Measurements from ENCODE around the gene ARRDC5. TPM values are rescaled to one million over a fixed set of nuclear protein-coding genes. Genes with fewer than 3 reads are reported as not detected.

ARRDC5 gene
- total RNA-seq, 2 donors from 2014 or later, result not detected

GRCh38 chr19:4929186-4929585, 26.5 kb upstream of the ARRDC5 start:
- Histone ChIP-seq H3K27me3 (no peaks in the 10 kb centered on the region), H3K9me3 (no peaks in the 10 kb centered on the region), H3K4me3 (no peak overlapping the region), H3K4me1 (no peaks in the 10 kb centered on the region), H3K36me3 (replicated peaks in 1 of 2; ENCODE audit: insufficient read depth in 1 of 2, low read depth in 2 of 2) (no peaks in the 10 kb centered on the region), H3K27ac (no peak overlapping the region)
- DNase-seq, result no peak
- ATAC-seq, result no peak
- no peak for TF ChIP-seq POLR2A (IDR thresholded peaks at IDR 0.05)
- intact Hi-C loops (cut with DNase I), result no loop called here
- WGBS, 2 donors, result 92 to 96% methylated on average over 5 to 22 of the region's 22 CpGs

DNA sequence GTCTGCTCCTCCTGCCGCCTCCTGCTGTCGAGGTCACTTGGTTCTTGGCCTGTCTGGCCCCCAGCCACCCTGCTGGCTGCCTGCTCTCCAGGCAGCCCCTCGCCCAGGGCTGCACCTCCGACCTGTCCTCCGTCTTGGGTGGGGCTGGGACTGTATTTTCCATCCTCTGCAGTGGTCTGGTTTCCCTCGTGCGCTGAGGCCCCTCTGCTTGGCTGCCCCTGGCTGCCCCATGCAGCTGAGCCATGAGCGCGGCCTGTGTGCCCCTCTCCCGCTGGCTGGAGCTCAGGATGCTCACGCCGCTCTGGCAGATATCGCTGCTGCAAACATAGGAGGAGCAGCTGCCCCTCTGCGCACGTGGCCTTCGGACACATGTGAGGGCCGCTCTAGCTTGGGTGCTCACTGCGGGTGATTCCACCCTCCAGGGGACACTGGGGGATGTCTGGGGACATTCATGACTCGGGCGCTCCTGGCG, 20.6 kb upstream of the ARRDC5 start:
- 90 to 97% methylated on average over 7 to 20 of the region's 21 CpGs for WGBS, 2 donors
- Histone ChIP-seq H3K27me3 (no peaks in the 10 kb centered on the region), H3K4me1 (no peaks in the 10 kb centered on the region), H3K36me3 (replicated peaks in 1 of 2; ENCODE audit: insufficient read depth in 1 of 2, low read depth in 2 of 2) (no peaks in the 10 kb centered on the region), H3K4me3 (no peak overlapping the region), H3K9me3 (no peaks in the 10 kb centered on the region), H3K27ac (no peak overlapping the region)
- intact Hi-C loops (cut with DNase I), result no loop called here
- ATAC-seq (no peak), DNase-seq (no peak)
- TF ChIP-seq POLR2A (IDR thresholded peaks at IDR 0.05), result no peak
- TF ChIP-seq, protein P1, sequence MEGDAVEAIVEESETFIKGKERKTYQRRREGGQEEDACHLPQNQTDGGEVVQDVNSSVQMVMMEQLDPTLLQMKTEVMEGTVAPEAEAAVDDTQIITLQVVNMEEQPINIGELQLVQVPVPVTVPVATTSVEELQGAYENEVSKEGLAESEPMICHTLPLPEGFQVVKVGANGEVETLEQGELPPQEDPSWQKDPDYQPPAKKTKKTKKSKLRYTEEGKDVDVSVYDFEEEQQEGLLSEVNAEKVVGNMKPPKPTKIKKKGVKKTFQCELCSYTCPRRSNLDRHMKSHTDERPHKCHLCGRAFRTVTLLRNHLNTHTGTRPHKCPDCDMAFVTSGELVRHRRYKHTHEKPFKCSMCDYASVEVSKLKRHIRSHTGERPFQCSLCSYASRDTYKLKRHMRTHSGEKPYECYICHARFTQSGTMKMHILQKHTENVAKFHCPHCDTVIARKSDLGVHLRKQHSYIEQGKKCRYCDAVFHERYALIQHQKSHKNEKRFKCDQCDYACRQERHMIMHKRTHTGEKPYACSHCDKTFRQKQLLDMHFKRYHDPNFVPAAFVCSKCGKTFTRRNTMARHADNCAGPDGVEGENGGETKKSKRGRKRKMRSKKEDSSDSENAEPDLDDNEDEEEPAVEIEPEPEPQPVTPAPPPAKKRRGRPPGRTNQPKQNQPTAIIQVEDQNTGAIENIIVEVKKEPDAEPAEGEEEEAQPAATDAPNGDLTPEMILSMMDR (IDR thresholded peaks at IDR 0.05), result no peak

- no peak for ATAC-seq
- WGBS, 2 donors, result 84 to 96% methylated on average over 18 to 20 of the region's 22 CpGs
- no peaks in the 10 kb centered on the region for H3K36me3 ChIP-seq (replicated peaks in 1 of 2; ENCODE audit: insufficient read depth in 1 of 2, low read depth in 2 of 2)
- H3K9me3 ChIP-seq, result no peaks in the 10 kb centered on the region
- DNase-seq, result no peak
- no peaks in the 10 kb centered on the region for H3K4me1 ChIP-seq
- no peak overlapping the region for H3K4me3 ChIP-seq
- no peak overlapping the region for H3K27ac ChIP-seq
- intact Hi-C loops (cut with DNase I), result no loop called here
- TF ChIP-seq, protein P1 (IDR thresholded peaks at IDR 0.05), result no peak
- TF ChIP-seq POLR2A (IDR thresholded peaks at IDR 0.05), result no peak
- no peaks in the 10 kb centered on the region for H3K27me3 ChIP-seq
Measured at GRCh38 chr19:4922530-4923275, 20.0 kb upstream of the ARRDC5 start.

DNA sequence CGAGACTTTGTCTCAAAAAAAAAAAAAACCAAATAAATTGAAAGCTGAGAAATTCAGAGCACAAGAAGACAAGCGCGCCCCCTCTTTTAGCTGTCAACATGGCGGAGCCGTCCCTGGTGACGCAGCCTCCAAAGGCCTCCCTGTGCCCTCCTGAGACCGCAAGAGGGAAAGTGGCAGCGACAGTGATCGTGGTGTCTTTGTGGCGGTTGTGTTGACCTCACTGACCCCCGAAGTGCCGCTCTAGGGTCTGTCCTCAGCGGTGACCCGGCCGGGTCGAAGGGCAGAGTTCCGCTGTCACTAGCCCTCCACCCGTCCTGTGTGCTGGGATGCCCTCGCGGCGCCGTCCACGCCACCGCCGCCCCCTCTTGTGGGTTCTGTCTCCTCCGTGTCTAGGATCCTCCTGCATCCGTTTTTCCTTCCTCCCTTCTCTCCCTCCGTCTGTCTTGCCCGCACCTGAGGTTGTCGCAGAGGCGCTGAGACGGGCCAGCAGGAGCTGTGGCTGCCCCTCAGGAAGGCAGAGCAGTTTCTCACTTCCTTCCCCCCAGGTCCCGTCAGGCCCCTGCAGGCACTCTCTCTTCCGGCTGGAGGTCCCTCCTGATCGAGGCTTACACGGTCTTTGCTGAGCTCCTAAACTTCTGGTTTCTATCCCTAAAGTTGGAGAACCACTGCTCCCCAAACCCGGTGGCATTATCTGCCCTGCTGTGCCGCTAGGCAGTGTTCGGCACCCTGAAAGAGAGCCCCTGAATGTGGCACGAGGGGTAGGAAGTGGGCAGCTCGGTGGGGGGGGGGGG, 13.8 kb upstream of the ARRDC5 start:
- intact Hi-C loops (cut with DNase I), result no loop called here
- WGBS, 2 donors, result 70 to 89% methylated on average over 35 to 41 of the region's 41 CpGs
- DNase-seq (no peak), ATAC-seq (no peak)
- Histone ChIP-seq H3K36me3 (replicated peaks in 1 of 2; ENCODE audit: insufficient read depth in 1 of 2, low read depth in 2 of 2) (no peaks in the 10 kb centered on the region), H3K27ac (peak overlapping the region in 1 of 4 donors; percentile 36), H3K4me1 (peaks cover 7% of the 10 kb centered on the region), H3K27me3 (no peaks in the 10 kb centered on the region), H3K9me3 (no peaks in the 10 kb centered on the region), H3K4me3 (no peak overlapping the region)
- TF ChIP-seq, protein P1 (IDR thresholded peaks at IDR 0.05), result no peak
- TF ChIP-seq POLR2A (IDR thresholded peaks at IDR 0.05), result no peak

GRCh38 chr19:4914736-4915501, 12.2 kb upstream of the ARRDC5 start:
- Histone ChIP-seq H3K9me3 (no peaks in the 10 kb centered on the region), H3K36me3 (replicated peaks in 1 of 2; ENCODE audit: insufficient read depth in 1 of 2, low read depth in 2 of 2) (no peaks in the 10 kb centered on the region), H3K4me1 (peaks cover 20% of the 10 kb centered on the region), H3K4me3 (no peak overlapping the region), H3K27me3 (no peaks in the 10 kb centered on the region), H3K27ac (no peak overlapping the region)
- TF ChIP-seq, protein P1 (IDR thresholded peaks at IDR 0.05), result no peak
- no peak for TF ChIP-seq POLR2A (IDR thresholded peaks at IDR 0.05)
- DNase-seq (peak in 1 of 4 donors; percentile 46), ATAC-seq (no peak)
- intact Hi-C loops (cut with DNase I), result loop anchor here (5.0 kb wide), 1 partner anchor 103 kb away; no protein-coding TSS in a partner anchor
- 75 to 100% methylated on average over 10 to 23 of the region's 23 CpGs for WGBS, 2 donors

Data from body of pancreas (tissue), 4 donors.